Transverse colon (tissue), 4 donors: ENCODE measurements around the gene MAT1A. TPM values are rescaled to one million over a fixed set of nuclear protein-coding genes. Genes with fewer than 3 reads are reported as not detected.
"Not testable (repeated sequence)": the region's sequence is repeated elsewhere in the genome, so short reads cannot be mapped to it uniquely, and the experiment has no call there.

Source experiments
- DNase-seq: peaks from one replicate; pipeline ENCODE4 v3.0.0-alpha.2; 2019
- H3K27ac ChIP-seq, 4 donors: fragments of 200-600 bp; sonication (generic); 2 replicates each; pipeline ENCODE4 v1.5.1; 2016 to 2018; ENCODE audit warnings: inconsistent platforms in 4 of 4
- H3K27me3 ChIP-seq: fragments of 200-600 bp; sonication (generic); 2 replicates; pipeline ENCODE4 v1.5.1; 2017; ENCODE audit warnings: inconsistent platforms
- H3K36me3 ChIP-seq, 4 donors: fragments of 200-600 bp; sonication (generic); 2 replicates each; pipeline ENCODE4 v1.5.1; 2017 to 2019; ENCODE audit warnings: inconsistent platforms in 4 of 4
- H3K4me1 ChIP-seq, 4 donors: fragments of 200-600 bp; sonication (generic); 2 replicates each; pipeline ENCODE4 v1.5.1; 2017 to 2020; ENCODE audit warnings: inconsistent platforms in 4 of 4
- H3K4me3 ChIP-seq, 4 donors: fragments of 200-600 bp; sonication (generic); 1 replicate in 1 of 4; 2 replicates in 3 of 4; pipeline versions ENCODE4 v1.5.1 to v1.6.1; 2017 to 2019; ENCODE audit warnings: inconsistent platforms in 4 of 4
- H3K9me3 ChIP-seq, 2 donors: fragments of 200-600 bp; sonication (generic); 2 replicates each; pipeline ENCODE4 v1.5.1; 2017 to 2019; ENCODE audit warnings: inconsistent platforms in 2 of 2
- EP300 ChIP-seq: sonication (generic); formaldehyde crosslinking; IDR thresholded peaks from one replicate; pipeline ENCODE4 v1.6.1; 2017; ENCODE audit warnings: antibody characterized with exemption, low read depth
- POLR2A ChIP-seq: fragments of 450-650 bp; IDR thresholded peaks from one replicate; pipeline ENCODE4 v1.6.1; 2016; ENCODE audit warnings: antibody characterized with exemption, mild to moderate bottlenecking, moderate library complexity
- POLR2AphosphoS5 ChIP-seq, 3 donors: sonication (generic); formaldehyde crosslinking; IDR thresholded peaks; one replicate each; pipeline ENCODE4 v1.6.1; 2016; ENCODE audit warnings: antibody characterized with exemption in 3 of 3
- WGBS, 2 donors: methylation state at CpG; one replicate each; pipeline ENCODE4 v1.1.5; 2018; ENCODE audit warnings: low coverage in 1 of 2; 5-methylcytosine and 5-hydroxymethylcytosine counted together
- in situ Hi-C, 4 donors: fragments of 200-750 bp; cut with MboI; loops; one replicate each; pipeline versions ENCODE4 v1.15.0 to v1.15.1; 2017; ENCODE audit warnings: low sequenced_read_pairs in 3 of 4, low pct_ligation_motif_present in 1 of 4, low pct_unique_long_range_greater_than_20kb in 1 of 4
- intact Hi-C: fragments of 100-400 bp; cut with DNase I; formaldehyde crosslinking; loops from one replicate; pipeline ENCODE4 v1.15.1; 2023; ENCODE audit warnings: low total_unique reads
- total RNA-seq, 4 donors: library from RNA; depleted of rRNA; stranded (reverse); fragments of >200 nt; gene quantifications; one replicate each; pipeline ENCODE4 v1.1.0, GENCODE V29; 2016
- TF ChIP-seq, protein P1 (sequence below), 5 experiments: fragments of 200-600 bp in 3 of 5; fragments of 450-650 bp in 2 of 5; sonication (generic) in 3 of 5; IDR thresholded peaks; 1 replicate in 2 of 5; 2 replicates in 3 of 5; pipeline ENCODE4 v1.5.1; 2016 to 2017; ENCODE audit warnings: antibody characterized with exemption in 5 of 5, inconsistent platforms in 3 of 5, mild to moderate bottlenecking in 2 of 5, moderate library complexity in 1 of 5

Gene MAT1A
- total RNA-seq, 4 donors from 2014 or later = 0.14 to 1.5 TPM; not detected in 2

- WGBS, 2 donors = 86 to 95% methylated on average over 3 to 5 of the region's 6 CpGs
- H3K36me3 ChIP-seq = no peaks in the 10 kb centered on the region
- intact Hi-C loops = no loop called here
- no peak for DNase-seq
- no peak overlapping the region for H3K4me3 ChIP-seq
- no peak for TF ChIP-seq POLR2AphosphoS5 (IDR thresholded peaks at IDR 0.05)
- TF ChIP-seq, protein P1, sequence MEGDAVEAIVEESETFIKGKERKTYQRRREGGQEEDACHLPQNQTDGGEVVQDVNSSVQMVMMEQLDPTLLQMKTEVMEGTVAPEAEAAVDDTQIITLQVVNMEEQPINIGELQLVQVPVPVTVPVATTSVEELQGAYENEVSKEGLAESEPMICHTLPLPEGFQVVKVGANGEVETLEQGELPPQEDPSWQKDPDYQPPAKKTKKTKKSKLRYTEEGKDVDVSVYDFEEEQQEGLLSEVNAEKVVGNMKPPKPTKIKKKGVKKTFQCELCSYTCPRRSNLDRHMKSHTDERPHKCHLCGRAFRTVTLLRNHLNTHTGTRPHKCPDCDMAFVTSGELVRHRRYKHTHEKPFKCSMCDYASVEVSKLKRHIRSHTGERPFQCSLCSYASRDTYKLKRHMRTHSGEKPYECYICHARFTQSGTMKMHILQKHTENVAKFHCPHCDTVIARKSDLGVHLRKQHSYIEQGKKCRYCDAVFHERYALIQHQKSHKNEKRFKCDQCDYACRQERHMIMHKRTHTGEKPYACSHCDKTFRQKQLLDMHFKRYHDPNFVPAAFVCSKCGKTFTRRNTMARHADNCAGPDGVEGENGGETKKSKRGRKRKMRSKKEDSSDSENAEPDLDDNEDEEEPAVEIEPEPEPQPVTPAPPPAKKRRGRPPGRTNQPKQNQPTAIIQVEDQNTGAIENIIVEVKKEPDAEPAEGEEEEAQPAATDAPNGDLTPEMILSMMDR (IDR thresholded peaks at IDR 0.05) = no peak
- no peak for TF ChIP-seq POLR2A
- TF ChIP-seq EP300 = no peak
- no peaks in the 10 kb centered on the region for H3K27me3 ChIP-seq
- no peaks in the 10 kb centered on the region for H3K9me3 ChIP-seq
- in situ Hi-C loops = loop anchor here in 1 of 4 donors (25.0 kb wide), 1 partner anchor 697 kb away; the partner anchor contains the start of gene SFTPA2
- H3K4me1 ChIP-seq = no peaks in the 10 kb centered on the region
- no peak overlapping the region for H3K27ac ChIP-seq
Measured at GRCh38 chr10:80259405-80259871, 30.0 kb downstream of the MAT1A start.

DNA sequence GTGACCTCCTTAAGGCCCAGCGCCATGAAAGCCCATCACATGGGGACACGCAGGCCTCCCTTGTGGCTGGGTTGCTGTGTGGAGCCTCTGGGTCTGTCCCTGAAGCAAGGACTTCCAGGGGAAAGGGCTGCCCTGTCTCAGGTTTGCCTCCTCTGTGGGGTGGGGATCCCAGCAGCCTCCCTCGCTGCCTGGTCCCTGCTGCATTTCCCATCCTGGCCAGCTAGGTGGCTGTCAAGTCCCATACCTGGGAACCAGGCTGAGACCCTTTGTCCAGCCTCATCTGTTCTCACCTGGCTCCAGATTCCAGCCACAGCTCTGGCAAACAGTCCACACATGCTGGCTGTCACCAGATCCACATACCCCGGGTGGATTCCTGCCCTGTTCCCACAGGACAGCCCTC is 32.7 kb downstream of the MAT1A start:
- H3K27ac ChIP-seq, H3K36me3 ChIP-seq, intact Hi-C loops, DNase-seq, H3K27me3 ChIP-seq, H3K4me1 ChIP-seq, H3K9me3 ChIP-seq, H3K4me3 ChIP-seq: not testable (repeated sequence)
- TF ChIP-seq, protein P1 (IDR thresholded peaks at IDR 0.05) = peak in 3 of 5 experiments; percentile 12 to 18 (median 14)
- in situ Hi-C loops = loop anchor here in 1 of 4 donors (25.0 kb wide), 1 partner anchor 694 kb away; the partner anchor contains the start of gene SFTPA2
- WGBS, 2 donors = 55% methylated on average over 4 of the region's 4 CpGs; no CpG with 5 or more reads in 1 of the 2 donors

GRCh38 chr10:80254726-80255125 is 34.7 kb downstream of the MAT1A start:
- H3K4me3 ChIP-seq, H3K27me3 ChIP-seq, DNase-seq, H3K36me3 ChIP-seq, H3K4me1 ChIP-seq, H3K9me3 ChIP-seq, intact Hi-C loops, H3K27ac ChIP-seq: not testable (repeated sequence)
- no CpG with 5 or more reads among the region's 2 CpGs for WGBS, 2 donors
- in situ Hi-C loops = loop anchor here in 1 of 4 donors (25.0 kb wide), 1 partner anchor 692 kb away; the partner anchor contains the start of gene SFTPA2

DNA sequence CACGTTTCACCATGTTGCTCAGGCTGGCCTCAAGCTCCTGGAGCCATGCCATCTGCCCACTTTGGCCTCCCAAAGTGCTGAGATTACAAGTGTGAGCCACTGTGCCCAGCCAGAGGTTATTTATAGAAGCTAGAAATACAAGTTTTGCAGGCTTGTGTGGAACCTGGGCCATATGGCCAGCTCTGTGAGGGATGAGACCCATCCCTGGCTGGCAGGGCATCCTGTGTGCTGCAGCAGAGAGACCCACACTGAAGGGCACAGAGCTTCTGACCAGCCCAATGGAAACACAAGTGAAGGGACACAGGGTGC is 35.5 kb downstream of the MAT1A start:
- H3K9me3 ChIP-seq, H3K36me3 ChIP-seq, H3K27me3 ChIP-seq, DNase-seq, intact Hi-C loops, H3K27ac ChIP-seq, H3K4me1 ChIP-seq, H3K4me3 ChIP-seq: not testable (repeated sequence)
- WGBS, 2 donors = 27% methylated on average over 1 of the region's 1 CpG; no CpG with 5 or more reads in 1 of the 2 donors
- in situ Hi-C loops = loop anchor here in 1 of 4 donors (25.0 kb wide), 1 partner anchor 692 kb away; the partner anchor contains the start of gene SFTPA2

DNA sequence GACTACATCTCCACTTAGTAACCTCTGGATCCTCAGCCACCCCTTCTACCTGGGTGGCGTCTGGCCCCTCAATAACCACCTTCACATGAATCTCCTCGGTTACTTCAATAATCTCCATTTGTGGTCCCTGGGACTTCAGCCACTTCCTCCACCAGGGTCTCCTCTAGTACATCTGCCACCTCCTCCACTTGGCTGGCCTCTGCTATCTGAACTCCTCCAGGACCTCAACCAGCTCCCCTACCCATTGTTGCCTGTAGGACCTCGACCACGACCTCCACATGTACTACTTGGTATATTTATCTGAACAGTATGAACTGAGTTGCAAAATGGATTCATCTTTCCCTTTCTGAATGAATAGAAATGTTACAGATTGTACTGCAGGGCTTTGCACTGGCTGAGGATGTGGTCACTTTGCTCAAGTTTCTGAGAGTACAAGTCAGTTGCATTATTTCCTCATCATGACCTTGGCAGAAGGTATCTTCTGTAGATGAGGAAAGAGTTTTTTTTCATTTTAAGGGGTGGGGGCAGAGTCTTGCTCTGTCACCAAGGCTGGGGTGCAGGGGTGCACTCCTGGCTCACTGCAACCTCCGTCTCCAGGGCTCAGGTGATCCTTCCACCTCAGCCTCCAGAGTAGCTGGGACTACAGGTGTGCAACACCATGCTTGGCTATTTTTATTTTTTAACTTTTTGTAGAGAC is 36.0 kb downstream of the MAT1A start:
- DNase-seq = no peak
- intact Hi-C loops = no loop called here
- Histone ChIP-seq H3K4me3 (no peak overlapping the region), H3K4me1 (no peaks in the 10 kb centered on the region), H3K27me3 (no peaks in the 10 kb centered on the region), H3K9me3 (no peaks in the 10 kb centered on the region), H3K36me3 (no peaks in the 10 kb centered on the region), H3K27ac (no peak overlapping the region)
- in situ Hi-C loops = loop anchor here in 1 of 4 donors (25.0 kb wide), 1 partner anchor 691 kb away; the partner anchor contains the start of gene SFTPA2
- 48 to 54% methylated on average over 2 to 5 of the region's 5 CpGs for WGBS, 2 donors
- TF ChIP-seq POLR2A (no peak), EP300 (no peak), POLR2AphosphoS5 (IDR thresholded peaks at IDR 0.05) (no peak)
- TF ChIP-seq, protein P1 (IDR thresholded peaks at IDR 0.05) = no peak
